HepG2 (cell line): ENCODE results near the gene UNC5C. TPM values are rescaled to one million over a fixed set of nuclear protein-coding genes. Genes with fewer than 3 reads are reported as not detected.

ENCODE experiments used
- ATAC-seq: fragments of 200-7000 bp; cut with Tn5 transposase; 3 replicates; pipeline ENCODE4 v1.9.1; 2020; ENCODE audit warnings: mild to moderate bottlenecking, moderate library complexity
- BruUV-seq: library from RNA; stranded (reverse); fragments of 400-500 nt; replicated peaks from 2 replicates; lab custom pipeline; 2021; lab: Mats Ljungman, UMichigan
- CTCF ChIA-PET: fragments of 300-600 bp; formaldehyde crosslinking; extraction: SDS; loops from one replicate; lab custom pipeline; 2021; ENCODE audit warnings: low total read pairs, inconsistent platforms, low intra/inter-chr PET ratio; lab: Yijun Ruan, JAX
- POLR2A ChIA-PET: fragments of 350-600 bp; sonication (Branson Sonifier 250); formaldehyde crosslinking; loops from one replicate; lab custom pipeline; 2020; ENCODE audit warnings: antibody characterized with exemption, inconsistent platforms; lab: Yijun Ruan, JAX
- DNase-seq: peaks from one replicate; pipeline ENCODE4 v3.0.0-alpha.2; 2015; ENCODE audit warnings: low spot score
- FAIRE-seq: peaks from 3 replicates; lab custom pipeline; 2011; peaks lifted over from hg19 to GRCh38; lab: Jason Lieb, UNC
- H2AFZ ChIP-seq: one replicate; pipeline ENCODE4 v1.6.1; 2011; ENCODE audit warnings: low read length, inconsistent platforms
- H3K27ac ChIP-seq: fragments of 300-600 bp; 3 replicates; pipeline ENCODE4 v1.8.0; 2011; ENCODE audit warnings: mixed run types, mild to moderate bottlenecking, mixed read lengths, low read length, inconsistent platforms; ENCODE audit not compliant: insufficient read depth; ENCODE audit errors: extremely low read length
- H3K27me3 ChIP-seq, 2 experiments: fragments of 200-600 bp in 1 of 2; 2 replicates in 1 of 2; 3 replicates in 1 of 2; pipeline versions ENCODE4 v1.6.0 to v1.8.0; 2011; ENCODE audit warnings: low read length in 2 of 2, mild to moderate bottlenecking in 2 of 2, moderate library complexity in 2 of 2, inconsistent platforms in 1 of 2; ENCODE audit not compliant: insufficient read depth in 2 of 2, control insufficient read depth in 1 of 2
- H3K36me3 ChIP-seq, 2 experiments: fragments of 200-600 bp in 1 of 2; replicated peaks in 1 of 2; 2 replicates in 1 of 2; 3 replicates in 1 of 2; pipeline versions ENCODE4 v1.5.1 to v1.8.0; 2011; ENCODE audit warnings: low read length in 2 of 2, inconsistent platforms in 1 of 2; ENCODE audit not compliant: insufficient read depth in 2 of 2, control insufficient read depth in 1 of 2
- H3K4me1 ChIP-seq: 2 replicates; pipeline ENCODE4 v1.5.1; 2012; ENCODE audit warnings: low read length, inconsistent platforms; ENCODE audit not compliant: insufficient read depth
- H3K4me2 ChIP-seq: 2 replicates; pipeline ENCODE4 v1.6.0; 2011; ENCODE audit warnings: low read depth, low read length, inconsistent platforms
- H3K4me3 ChIP-seq, 3 experiments: fragments of 200-600 bp in 1 of 3; sonication (generic), shearing (Covaris generic) in 1 of 3; replicated peaks in 1 of 3; 2 replicates each; pipeline ENCODE4 v1.5.1; 2011 to 2016; ENCODE audit warnings: low read length in 3 of 3, inconsistent platforms in 2 of 3, low read depth in 2 of 3, mild to moderate bottlenecking in 2 of 3, control low read depth in 1 of 3, mixed read lengths in 1 of 3; ENCODE audit not compliant: insufficient read depth in 1 of 3
- H3K79me2 ChIP-seq: one replicate; pipeline ENCODE4 v1.6.1; 2011; ENCODE audit warnings: low read length, inconsistent platforms; ENCODE audit not compliant: insufficient read depth
- H3K9ac ChIP-seq: 2 replicates; pipeline ENCODE4 v1.6.0; 2011; ENCODE audit warnings: mild to moderate bottlenecking, low read depth, low read length, inconsistent platforms; ENCODE audit not compliant: insufficient read depth
- H3K9me3 ChIP-seq: 2 replicates; pipeline ENCODE4 v1.5.1; 2012; ENCODE audit warnings: mild to moderate bottlenecking, low read length
- H4K20me1 ChIP-seq: 2 replicates; pipeline ENCODE4 v1.6.0; 2011; ENCODE audit warnings: inconsistent platforms, mild to moderate bottlenecking, low read length, moderate library complexity; ENCODE audit not compliant: insufficient read depth
- PRPF4 ChIP-seq: fragments of 200-400 bp; formaldehyde crosslinking; IDR thresholded peaks from 2 replicates; pipeline ENCODE4 v1.6.1; 2016; ENCODE audit warnings: low read length, low read depth; ENCODE audit not compliant: poor library complexity, severe bottlenecking
- THYN1 ChIP-seq: sonication (generic); formaldehyde crosslinking; IDR thresholded peaks from 2 replicates; pipeline ENCODE4 v1.8.1; 2023; ENCODE audit warnings: low read depth, mild to moderate bottlenecking, moderate library complexity, missing genetic modification reagents, borderline replicate concordance
- USF2 ChIP-seq, 2 experiments: sonication (generic) in 1 of 2; formaldehyde crosslinking in 1 of 2; IDR thresholded peaks; 2 replicates each; pipeline versions ENCODE4 v1.5.1 to v1.6.1; 2011 to 2020; ENCODE audit warnings: borderline replicate concordance in 1 of 2, low read depth in 1 of 2, low read length in 1 of 2, mild to moderate bottlenecking in 1 of 2, missing genetic modification reagents in 1 of 2, moderate library complexity in 1 of 2
- ZMAT3 ChIP-seq: sonication (generic); formaldehyde crosslinking; conservative IDR thresholded peaks from 2 replicates; pipeline ENCODE4 v1.7.0; 2021; ENCODE audit warnings: missing genetic modification reagents
- ZNF597 ChIP-seq: sonication (generic); formaldehyde crosslinking; IDR thresholded peaks from 2 replicates; pipeline ENCODE4 v1.5.0; 2020; ENCODE audit warnings: missing genetic modification reagents
- WGBS: methylation state at CpG from one replicate; pipeline ENCODE4 v1.1.6; 2017; ENCODE audit warnings: low lambda C conversion rate; 5-methylcytosine and 5-hydroxymethylcytosine counted together
- in situ Hi-C: cut with HindIII; loops from 2 replicates; pipeline ENCODE4 v1.10.0; 2017; ENCODE audit warnings: low pct_unique_long_range_greater_than_20kb; ENCODE audit not compliant: extremely low pct_ligation_motif_present
- intact Hi-C: fragments of 100-400 bp; cut with micrococcal nuclease; formaldehyde crosslinking; loops from one replicate; pipeline ENCODE4 v1.10.0; 2022; ENCODE audit not compliant: unreplicated experiment
- polyA plus RNA-seq, 8 experiments: library from polyadenylated mRNA; depleted of rRNA in 3 of 8; stranded (reverse) in 7 of 8; unstranded in 1 of 8; fragments of >200 nt; fragmentation: Illumina TruSeq in 4 of 8; extraction: Trizol in 4 of 8; gene quantifications; 2 replicates each; pipeline versions ENCODE4 v1.2.1 to v1.2.3, GENCODE V29; 2011 to 2016; ENCODE audit warnings: low read depth in 4 of 8, missing spikeins in 1 of 8, mixed read lengths in 1 of 8; ENCODE audit not compliant: insufficient read depth in 1 of 8
- total RNA-seq, 5 experiments: library from RNA; depleted of rRNA; stranded (reverse); fragments of >200 nt; fragmentation: Illumina TruSeq; extraction: Trizol; gene quantifications; 2 replicates each; pipeline ENCODE4 v1.2.3, GENCODE V29; 2016; ENCODE audit warnings: low read depth in 1 of 5

Gene UNC5C
- total and polyA plus RNA-seq, 2 of the 13 experiments (the other 11 are each of a cell fraction or from before 2014, with no cell fraction given): not detected

GRCh38 chr4:95462921-95463320 is 85.9 kb downstream of the UNC5C start (continued):
- no peak for TF ChIP-seq USF2 (IDR thresholded peaks at IDR 0.05; ENCODE audit: low read depth, low read length)
- TF ChIP-seq USF2 (CRISPR knock-in tag; IDR thresholded peaks at IDR 0.05; ENCODE audit: borderline replicate concordance): no peak
- no peak for TF ChIP-seq ZMAT3
- no peak for TF ChIP-seq ZNF597 (CRISPR knock-in tag)

DNA sequence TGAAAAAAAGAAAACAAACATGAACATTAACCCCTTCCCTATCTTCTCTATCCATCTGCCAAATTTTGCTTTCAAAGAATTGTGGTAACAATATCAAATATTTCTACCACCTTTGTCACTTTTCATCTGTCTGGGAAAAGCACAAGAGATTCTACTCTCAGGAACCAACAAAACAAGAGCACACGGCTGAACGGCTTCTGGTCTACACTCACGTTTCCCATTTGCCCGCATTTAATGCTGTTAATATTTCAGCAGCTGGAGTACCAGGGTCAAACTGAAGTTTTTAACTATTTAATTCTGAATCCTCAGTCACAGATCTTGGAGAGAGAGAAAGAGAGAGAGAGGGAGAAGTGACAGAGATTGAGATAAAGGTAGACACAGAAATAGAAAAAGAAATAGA is 91.4 kb downstream of the UNC5C start:
- H2AFZ ChIP-seq: no peak overlapping the region
- FAIRE-seq (no peak), ATAC-seq (no peak), DNase-seq (no peak)
- no peaks in the 10 kb centered on the region for H4K20me1 ChIP-seq
- no peak overlapping the region for H3K4me3 ChIP-seq
- no peaks in the 10 kb centered on the region for H3K36me3 ChIP-seq
- ChIA-PET CTCF (no interaction called here), POLR2A (no interaction called here)
- no peaks in the 10 kb centered on the region for H3K9me3 ChIP-seq
- BruUV-seq: no TSS peak
- H3K27ac ChIP-seq: no peak overlapping the region
- H3K79me2 ChIP-seq: no peaks in the 10 kb centered on the region
- in situ Hi-C loops: no loop called here
- no peak overlapping the region for H3K4me2 ChIP-seq
- no peak overlapping the region for H3K9ac ChIP-seq
- H3K27me3 ChIP-seq: no peaks in the 10 kb centered on the region
- no peak for TF ChIP-seq THYN1 (CRISPR knock-in tag)
- no peak for TF ChIP-seq PRPF4
- TF ChIP-seq, all 625 proteins: peak for 0
- WGBS: under 1% methylated on average over 4 of the region's 4 CpGs
- H3K4me1 ChIP-seq: no peaks in the 10 kb centered on the region
- intact Hi-C loops: no loop called here
